Neural cell (in vitro differentiated cells): ENCODE data around the gene ASB18. TPM values are rescaled to one million over a fixed set of nuclear protein-coding genes. Genes with fewer than 3 reads are reported as not detected.

Source experiments
- H2AFZ ChIP-seq: fragments of 200-600, 300-800 bp; sonication (generic), shearing (Covaris generic); 2 replicates; pipeline ENCODE4 v1.6.0; 2014; ENCODE audit warnings: low read depth, mild to moderate bottlenecking, antibody characterized with exemption, low read length, moderate library complexity
- H3F3A ChIP-seq: fragments of 200-600 bp; shearing (Covaris generic); 2 replicates; pipeline ENCODE4 v1.6.1; 2016; ENCODE audit warnings: mild to moderate bottlenecking, moderate library complexity, mixed read lengths, antibody characterized with exemption, low read length; ENCODE audit not compliant: insufficient read depth, poor library complexity, severe bottlenecking
- H3K27ac ChIP-seq: fragments of 200-600, 300-800 bp; sonication (generic), shearing (Covaris generic); 2 replicates; pipeline ENCODE4 v1.5.1; 2014; ENCODE audit warnings: mild to moderate bottlenecking, low read length, moderate library complexity
- H3K27me3 ChIP-seq: fragments of 300-800, 200-600 bp; sonication (generic), shearing (Covaris generic); 2 replicates; pipeline ENCODE4 v1.6.0; 2014; ENCODE audit warnings: mild to moderate bottlenecking, low read depth, low read length, moderate library complexity; ENCODE audit not compliant: insufficient read depth
- H3K36me3 ChIP-seq: fragments of 300-800, 200-600 bp; sonication (generic), shearing (Covaris generic); 2 replicates; pipeline ENCODE4 v1.5.1; 2014; ENCODE audit warnings: mild to moderate bottlenecking, antibody characterized with exemption, low read length, moderate library complexity; ENCODE audit not compliant: insufficient read depth
- H3K4me2 ChIP-seq: fragments of 300-800, 200-600 bp; sonication (generic), shearing (Covaris generic); 2 replicates; pipeline ENCODE4 v1.6.0; 2014; ENCODE audit warnings: mild to moderate bottlenecking, low read length
- H3K4me3 ChIP-seq: fragments of 300-800, 200-600 bp; sonication (generic), shearing (Covaris generic); 2 replicates; pipeline ENCODE4 v1.5.1; 2014; ENCODE audit warnings: mild to moderate bottlenecking, low read length, moderate library complexity
- H3K79me2 ChIP-seq: fragments of 200-600 bp; shearing (Covaris generic); replicated peaks from 2 replicates; pipeline ENCODE4 v1.6.0; 2014; ENCODE audit warnings: mild to moderate bottlenecking, low read length, moderate library complexity; ENCODE audit not compliant: insufficient read depth
- H3K9ac ChIP-seq: fragments of 300-800, 200-600 bp; sonication (generic), shearing (Covaris generic); 2 replicates; pipeline ENCODE4 v1.6.1; 2016; ENCODE audit warnings: mild to moderate bottlenecking, low read length, mixed read lengths
- H3K9me2 ChIP-seq: fragments of 200-600 bp; shearing (Covaris generic); 2 replicates; pipeline ENCODE4 v1.6.1; 2016; ENCODE audit warnings: mild to moderate bottlenecking, low read length, mixed read lengths; ENCODE audit not compliant: insufficient read depth
- H3K9me3 ChIP-seq: fragments of 200-600, 300-800 bp; sonication (generic), shearing (Covaris generic); 2 replicates; pipeline ENCODE4 v1.6.1; 2016; ENCODE audit warnings: mild to moderate bottlenecking, mixed run types, low read length, moderate library complexity, mixed read lengths
- H4K20me1 ChIP-seq: fragments of 200-600 bp; shearing (Covaris generic); 2 replicates; pipeline ENCODE4 v1.6.1; 2016; ENCODE audit warnings: mild to moderate bottlenecking, mixed run types; ENCODE audit not compliant: insufficient read depth
- EP300 ChIP-seq: fragments of 450-650 bp; conservative IDR thresholded peaks from 2 replicates; pipeline ENCODE4 v1.6.1; 2014; ENCODE audit warnings: antibody characterized with exemption, mild to moderate bottlenecking, moderate library complexity; ENCODE audit not compliant: poor library complexity, severe bottlenecking
- EZH2 ChIP-seq: fragments of 200-600, 300-800 bp; shearing (Covaris generic), sonication (generic); IDR thresholded peaks from 2 replicates; pipeline ENCODE4 v1.6.1; 2014; ENCODE audit warnings: antibody characterized with exemption, low read length, borderline replicate concordance, mild to moderate bottlenecking; ENCODE audit not compliant: insufficient read depth, poor library complexity, severe bottlenecking
- MXI1 ChIP-seq: fragments of 450-650 bp; conservative IDR thresholded peaks from 2 replicates; pipeline ENCODE4 v1.6.1; 2014; ENCODE audit warnings: antibody characterized with exemption, mild to moderate bottlenecking; ENCODE audit not compliant: poor library complexity, severe bottlenecking
- POLR2AphosphoS5 ChIP-seq: IDR thresholded peaks from 2 replicates; pipeline ENCODE4 v1.6.1; 2012
- RAD21 ChIP-seq: fragments of 450-650 bp; conservative IDR thresholded peaks from 2 replicates; pipeline ENCODE4 v1.6.1; 2014; ENCODE audit warnings: antibody characterized with exemption, mild to moderate bottlenecking, moderate library complexity
- SMC3 ChIP-seq: fragments of 450-650 bp; conservative IDR thresholded peaks from 2 replicates; pipeline ENCODE4 v1.6.1; 2014; ENCODE audit warnings: antibody characterized with exemption, mild to moderate bottlenecking, moderate library complexity; ENCODE audit not compliant: poor library complexity
- TAF1 ChIP-seq: IDR thresholded peaks from 2 replicates; pipeline ENCODE4 v1.6.1; 2012; ENCODE audit warnings: low read depth
- polyA plus RNA-seq: library from polyadenylated mRNA; depleted of rRNA; stranded (reverse); fragments of >200 nt; gene quantifications from 2 replicates; pipeline ENCODE4 v1.2.3, GENCODE V29; 2014
- TF ChIP-seq, protein P1 (sequence below): IDR thresholded peaks from 2 replicates; pipeline ENCODE4 v1.6.1; 2012; ENCODE audit warnings: borderline replicate concordance
- TF ChIP-seq, protein P2 (sequence below): fragments of 450-650 bp; IDR thresholded peaks from 2 replicates; pipeline ENCODE4 v1.5.1; 2014; ENCODE audit warnings: antibody characterized with exemption, mild to moderate bottlenecking, moderate library complexity; ENCODE audit not compliant: poor library complexity, severe bottlenecking

The ASB18 gene
- polyA plus RNA-seq, 1 donor from 2014 or later, result not detected

DNA sequence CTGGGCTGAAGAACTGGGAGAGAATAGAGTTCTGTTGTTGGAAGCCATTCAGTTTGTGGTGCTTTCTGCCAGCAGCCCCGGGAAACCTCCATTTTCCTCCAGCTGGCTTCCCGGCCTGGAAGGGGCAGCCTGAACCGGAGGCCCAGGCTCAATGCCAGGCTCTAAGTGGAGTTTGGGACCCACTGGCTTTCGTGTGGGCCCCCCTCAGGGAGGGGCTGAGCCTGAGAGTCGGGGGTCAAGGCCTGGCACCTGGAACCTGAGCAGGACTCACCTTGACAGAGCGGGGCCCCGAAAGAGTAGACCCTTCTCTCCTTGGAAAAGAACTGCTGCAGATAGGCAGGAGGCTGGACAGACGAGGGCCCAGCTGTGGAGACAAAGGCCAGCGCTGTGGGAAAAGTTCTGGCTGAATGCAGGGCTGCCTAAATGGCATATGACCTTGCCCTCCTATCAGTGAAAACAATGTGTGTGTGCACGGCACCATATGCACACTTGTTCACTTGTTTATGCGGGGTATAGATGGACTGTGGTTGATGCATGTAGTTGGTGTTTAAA, 34.8 kb upstream of the ASB18 start:
- no peaks in the 10 kb centered on the region for H3K79me2 ChIP-seq
- H3K9me3 ChIP-seq, result no peaks in the 10 kb centered on the region
- no peak overlapping the region for H3K4me2 ChIP-seq
- no peaks in the 10 kb centered on the region for H3K9me2 ChIP-seq
- H4K20me1 ChIP-seq, result no peaks in the 10 kb centered on the region
- H3K27ac ChIP-seq, result no peak overlapping the region
- TF ChIP-seq POLR2AphosphoS5, result no peak
- TF ChIP-seq, protein P1, sequence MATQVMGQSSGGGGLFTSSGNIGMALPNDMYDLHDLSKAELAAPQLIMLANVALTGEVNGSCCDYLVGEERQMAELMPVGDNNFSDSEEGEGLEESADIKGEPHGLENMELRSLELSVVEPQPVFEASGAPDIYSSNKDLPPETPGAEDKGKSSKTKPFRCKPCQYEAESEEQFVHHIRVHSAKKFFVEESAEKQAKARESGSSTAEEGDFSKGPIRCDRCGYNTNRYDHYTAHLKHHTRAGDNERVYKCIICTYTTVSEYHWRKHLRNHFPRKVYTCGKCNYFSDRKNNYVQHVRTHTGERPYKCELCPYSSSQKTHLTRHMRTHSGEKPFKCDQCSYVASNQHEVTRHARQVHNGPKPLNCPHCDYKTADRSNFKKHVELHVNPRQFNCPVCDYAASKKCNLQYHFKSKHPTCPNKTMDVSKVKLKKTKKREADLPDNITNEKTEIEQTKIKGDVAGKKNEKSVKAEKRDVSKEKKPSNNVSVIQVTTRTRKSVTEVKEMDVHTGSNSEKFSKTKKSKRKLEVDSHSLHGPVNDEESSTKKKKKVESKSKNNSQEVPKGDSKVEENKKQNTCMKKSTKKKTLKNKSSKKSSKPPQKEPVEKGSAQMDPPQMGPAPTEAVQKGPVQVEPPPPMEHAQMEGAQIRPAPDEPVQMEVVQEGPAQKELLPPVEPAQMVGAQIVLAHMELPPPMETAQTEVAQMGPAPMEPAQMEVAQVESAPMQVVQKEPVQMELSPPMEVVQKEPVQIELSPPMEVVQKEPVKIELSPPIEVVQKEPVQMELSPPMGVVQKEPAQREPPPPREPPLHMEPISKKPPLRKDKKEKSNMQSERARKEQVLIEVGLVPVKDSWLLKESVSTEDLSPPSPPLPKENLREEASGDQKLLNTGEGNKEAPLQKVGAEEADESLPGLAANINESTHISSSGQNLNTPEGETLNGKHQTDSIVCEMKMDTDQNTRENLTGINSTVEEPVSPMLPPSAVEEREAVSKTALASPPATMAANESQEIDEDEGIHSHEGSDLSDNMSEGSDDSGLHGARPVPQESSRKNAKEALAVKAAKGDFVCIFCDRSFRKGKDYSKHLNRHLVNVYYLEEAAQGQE, result no peak
- TF ChIP-seq RAD21, result no peak
- no peak for TF ChIP-seq EZH2
- no peak for TF ChIP-seq TAF1
- TF ChIP-seq EP300, result no peak
- TF ChIP-seq MXI1, result no peak
- TF ChIP-seq, protein P2, sequence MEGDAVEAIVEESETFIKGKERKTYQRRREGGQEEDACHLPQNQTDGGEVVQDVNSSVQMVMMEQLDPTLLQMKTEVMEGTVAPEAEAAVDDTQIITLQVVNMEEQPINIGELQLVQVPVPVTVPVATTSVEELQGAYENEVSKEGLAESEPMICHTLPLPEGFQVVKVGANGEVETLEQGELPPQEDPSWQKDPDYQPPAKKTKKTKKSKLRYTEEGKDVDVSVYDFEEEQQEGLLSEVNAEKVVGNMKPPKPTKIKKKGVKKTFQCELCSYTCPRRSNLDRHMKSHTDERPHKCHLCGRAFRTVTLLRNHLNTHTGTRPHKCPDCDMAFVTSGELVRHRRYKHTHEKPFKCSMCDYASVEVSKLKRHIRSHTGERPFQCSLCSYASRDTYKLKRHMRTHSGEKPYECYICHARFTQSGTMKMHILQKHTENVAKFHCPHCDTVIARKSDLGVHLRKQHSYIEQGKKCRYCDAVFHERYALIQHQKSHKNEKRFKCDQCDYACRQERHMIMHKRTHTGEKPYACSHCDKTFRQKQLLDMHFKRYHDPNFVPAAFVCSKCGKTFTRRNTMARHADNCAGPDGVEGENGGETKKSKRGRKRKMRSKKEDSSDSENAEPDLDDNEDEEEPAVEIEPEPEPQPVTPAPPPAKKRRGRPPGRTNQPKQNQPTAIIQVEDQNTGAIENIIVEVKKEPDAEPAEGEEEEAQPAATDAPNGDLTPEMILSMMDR, result no peak
- no peak for TF ChIP-seq SMC3
- H3F3A ChIP-seq, result no peaks in the 10 kb centered on the region
- no peak overlapping the region for H2AFZ ChIP-seq
- H3K9ac ChIP-seq, result no peak overlapping the region
- no peak overlapping the region for H3K4me3 ChIP-seq
- no peaks in the 10 kb centered on the region for H3K36me3 ChIP-seq
- no peaks in the 10 kb centered on the region for H3K27me3 ChIP-seq

DNA sequence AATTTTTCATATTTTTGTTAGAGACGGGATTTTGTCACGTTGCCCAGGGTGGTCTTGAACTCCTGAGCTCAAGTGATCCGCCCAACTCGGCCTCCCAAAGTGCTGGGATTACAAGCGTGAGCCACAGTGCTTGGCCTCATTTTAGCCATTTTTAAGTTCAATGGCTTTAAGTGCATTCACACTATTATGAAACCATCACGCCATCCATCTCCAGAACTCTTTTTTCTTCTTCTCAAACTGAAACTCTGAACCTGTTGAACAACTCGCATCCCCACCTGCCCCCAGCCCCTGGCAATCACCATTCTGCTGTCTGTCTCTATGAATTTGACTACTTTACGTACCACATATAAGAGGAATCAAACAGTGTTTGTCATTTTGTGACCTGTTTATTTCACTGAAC, 31.3 kb upstream of the ASB18 start:
- Histone ChIP-seq H3K9me3 (no peaks in the 10 kb centered on the region), H3K79me2 (no peaks in the 10 kb centered on the region), H3K36me3 (no peaks in the 10 kb centered on the region), H3K27me3 (no peaks in the 10 kb centered on the region), H3F3A (no peaks in the 10 kb centered on the region), H3K9me2 (no peaks in the 10 kb centered on the region), H3K27ac (no peak overlapping the region), H3K4me3 (no peak overlapping the region), H3K9ac (no peak overlapping the region), H3K4me2 (no peak overlapping the region), H2AFZ (no peak overlapping the region), H4K20me1 (no peaks in the 10 kb centered on the region)
- TF ChIP-seq TAF1 (no peak), SMC3 (no peak), MXI1 (no peak), EZH2 (no peak), POLR2AphosphoS5 (no peak), RAD21 (no peak), EP300 (no peak)
- TF ChIP-seq, protein P2, result no peak
- TF ChIP-seq, protein P1, result no peak
